ENCODE data around the gene SHF.
"Not testable (repeated sequence)": the region's sequence is repeated elsewhere in the genome, so short reads cannot be mapped to it uniquely, and the experiment has no call there.

SHF gene

GRCh38 chr15:45187894-45188830 is at the start of gene SHF:
Gene SHF, minus strand, starts transcription at chr15:45187966. Its CDS starts 15 bp downstream, at chr15:45187951.
- Histone ChIP-seq H3K36me3 (ENCODE audit: control insufficient read depth in 2 of 2, insufficient read depth in 1 of 2, low read length in 2 of 2) (no peaks in the 10 kb centered on the region), H3K4me1 (ENCODE audit: control insufficient read depth, insufficient read depth, low read length) (no peaks in the 10 kb centered on the region; the same call in 1 of the 2 replicates), H3K9me3 (ENCODE audit: control insufficient read depth, insufficient read depth, low read depth, low read length) (no peaks in the 10 kb centered on the region), H3K4me3 (ENCODE audit: low read depth, low read length) (peak within 1 kb of the TSS; percentile 41), H3K27ac (ENCODE audit: extremely low read depth, low read depth, low read length) (no peak within 1 kb of the TSS)
- ChIA-PET CTCF (no interaction called here), POLR2A (interaction anchor here (0.6 to 2.6 kb wide), 10 partner anchors 10 to 214 kb away, joined by 3 to 13 read pairs (median 4); a partner anchor contains a TSS)
- TF ChIP-seq GFI1B (tag by site-specific recombination; IDR thresholded peaks at IDR 0.05) (no peak), ZBTB20 (tag by site-specific recombination; IDR thresholded peaks at IDR 0.05) (no peak), ZNF239 (tag by site-specific recombination; IDR thresholded peaks at IDR 0.05) (no peak), BCL6B (tag by site-specific recombination; IDR thresholded peaks at IDR 0.05) (no peak), KLF1 (tag by site-specific recombination; IDR thresholded peaks at IDR 0.05) (0 out of 2 replicates have a peak, but pooled peaks have one; percentile 25), ZNF202 (tag by site-specific recombination; IDR thresholded peaks at IDR 0.05; ENCODE audit: borderline replicate concordance) (no peak), ZNF324 (tag by site-specific recombination; IDR thresholded peaks at IDR 0.05) (no peak), ZNF600 (tag by site-specific recombination; IDR thresholded peaks at IDR 0.05) (peak; percentile 77), EGR2 (tag by site-specific recombination; IDR thresholded peaks at IDR 0.05; ENCODE audit: low read depth) (peak; percentile 48; the same call in 1 of the 2 replicates), ZNF133 (tag by site-specific recombination; IDR thresholded peaks at IDR 0.05) (no peak), ZNF292 (tag by site-specific recombination; IDR thresholded peaks at IDR 0.05; ENCODE audit: borderline replicate concordance, low read depth) (no peak), ZNF335 (tag by site-specific recombination; conservative IDR thresholded peaks at IDR 0.05) (peak; percentile 41), ZNF132 (tag by site-specific recombination; IDR thresholded peaks at IDR 0.05; ENCODE audit: borderline replicate concordance) (no peak), KLF9 (tag by site-specific recombination; IDR thresholded peaks at IDR 0.05; ENCODE audit: low read depth) (peak; percentile 59), CTCF (tag by site-specific recombination; IDR thresholded peaks at IDR 0.05) (no peak), ZNF112 (tag by site-specific recombination; IDR thresholded peaks at IDR 0.05) (no peak), ZNF707 (tag by site-specific recombination; IDR thresholded peaks at IDR 0.05) (no peak), ZNF521 (tag by site-specific recombination; IDR thresholded peaks at IDR 0.05) (no peak), ZNF280D (tag by site-specific recombination; IDR thresholded peaks at IDR 0.05) (no peak), OVOL3 (tag by site-specific recombination; IDR thresholded peaks at IDR 0.05) (no peak), PRDM1 (tag by site-specific recombination; IDR thresholded peaks at IDR 0.05) (no peak), ZSCAN16 (tag by site-specific recombination; IDR thresholded peaks at IDR 0.05) (no peak), PBX3 (CRISPR knock-in tag; IDR thresholded peaks at IDR 0.05) (no peak), ZNF558 (tag by site-specific recombination; IDR thresholded peaks at IDR 0.05) (no peak), ZFHX2 (tag by site-specific recombination; conservative IDR thresholded peaks at IDR 0.05) (peak; percentile 83), AEBP2 (tag by site-specific recombination; IDR thresholded peaks at IDR 0.05; ENCODE audit: borderline replicate concordance) (no peak)

- H3K4me1 ChIP-seq (ENCODE audit: control insufficient read depth, insufficient read depth, low read length); H3K36me3 ChIP-seq (ENCODE audit: control insufficient read depth in 2 of 2, insufficient read depth in 1 of 2, low read length in 2 of 2); H3K27ac ChIP-seq (ENCODE audit: extremely low read depth, low read depth, low read length); H3K9me3 ChIP-seq (ENCODE audit: control insufficient read depth, insufficient read depth, low read depth, low read length); H3K4me3 ChIP-seq (ENCODE audit: low read depth, low read length); POLR2A ChIA-PET: not testable (repeated sequence)
- CTCF ChIA-PET: interaction anchor here (1.0 to 2.0 kb wide), 2 partner anchors 12 to 32 kb away, joined by 4 to 7 read pairs; no protein-coding TSS in a partner anchor
Observed at GRCh38 chr15:45236806-45237205, 49.0 kb upstream of the SHF start.
